GM23338 (cell line): ENCODE measurements around the gene TCF12. TPM values are rescaled to one million over a fixed set of nuclear protein-coding genes. Genes with fewer than 3 reads are reported as not detected.

Source experiments
- ATAC-seq: fragments of 200-7000 bp; cut with Tn5 transposase; 3 replicates; pipeline ENCODE4 v1.9.1; 2020
- DNase-seq: peaks from one replicate; pipeline ENCODE4 v3.0.0-alpha.2; 2015; ENCODE audit warnings: low spot score
- H2AFZ ChIP-seq: fragments of 200-600 bp; sonication (generic); 2 replicates; pipeline ENCODE4 v1.8.0; 2016; ENCODE audit warnings: antibody characterized with exemption, mild to moderate bottlenecking, moderate library complexity
- H3F3A ChIP-seq: fragments of 200-600 bp; sonication (generic); replicated peaks from 2 replicates; pipeline ENCODE4 v1.8.0; 2017; ENCODE audit warnings: antibody characterized with exemption, mixed run types, low read depth
- H3K27ac ChIP-seq: fragments of 200-600 bp; sonication (generic); 2 replicates; pipeline ENCODE4 v1.6.1; 2016; ENCODE audit warnings: low read depth
- H3K27me3 ChIP-seq: fragments of 200-600 bp; sonication (generic); 2 replicates; pipeline ENCODE4 v1.8.0; 2016; ENCODE audit warnings: mild to moderate bottlenecking, mixed run types, moderate library complexity; ENCODE audit not compliant: insufficient read depth
- H3K36me3 ChIP-seq: fragments of 200-600 bp; sonication (generic); 2 replicates; pipeline ENCODE4 v1.8.0; 2016; ENCODE audit warnings: mild to moderate bottlenecking; ENCODE audit not compliant: insufficient read depth
- H3K4me1 ChIP-seq: fragments of 200-600 bp; sonication (generic); 2 replicates; pipeline ENCODE4 v1.8.0; 2016; ENCODE audit warnings: mild to moderate bottlenecking, moderate library complexity; ENCODE audit not compliant: insufficient read depth
- H3K4me2 ChIP-seq: fragments of 200-600 bp; sonication (generic); 2 replicates; pipeline ENCODE4 v1.7.1; 2017; ENCODE audit warnings: mixed run types
- H3K4me3 ChIP-seq: fragments of 200-600 bp; sonication (generic); 2 replicates; pipeline ENCODE4 v1.6.1; 2016; ENCODE audit warnings: mixed run types
- H3K79me2 ChIP-seq: fragments of 200-600 bp; sonication (generic); replicated peaks from 2 replicates; pipeline ENCODE4 v1.8.0; 2017; ENCODE audit warnings: mild to moderate bottlenecking; ENCODE audit not compliant: insufficient read depth
- H3K9me2 ChIP-seq: fragments of 200-600 bp; sonication (generic); 2 replicates; pipeline ENCODE4 v1.8.0; 2017; ENCODE audit not compliant: insufficient read depth
- H4K20me1 ChIP-seq: fragments of 200-600 bp; sonication (generic); replicated peaks from 2 replicates; pipeline ENCODE4 v1.8.0; 2017; ENCODE audit warnings: mild to moderate bottlenecking; ENCODE audit not compliant: insufficient read depth
- H3K27ac Mint-ChIP-seq: 2 replicates; pipeline ENCODE4 v1.8.0; 2020; ENCODE audit warnings: inconsistent platforms, mild to moderate bottlenecking, moderate library complexity, mixed read lengths
- H3K27me3 Mint-ChIP-seq: 3 replicates; pipeline ENCODE4 v1.8.0; 2022; ENCODE audit warnings: low read depth, mild to moderate bottlenecking, moderate library complexity, mixed read lengths, inconsistent platforms; ENCODE audit not compliant: insufficient read depth, poor library complexity
- H3K36me3 Mint-ChIP-seq: 3 replicates; pipeline ENCODE4 v1.8.0; 2021; ENCODE audit warnings: low read depth, mild to moderate bottlenecking, inconsistent platforms, moderate library complexity, mixed read lengths
- H3K4me1 Mint-ChIP-seq: 3 replicates; pipeline ENCODE4 v1.8.0; 2020; ENCODE audit warnings: mild to moderate bottlenecking, inconsistent platforms, mixed read lengths
- H3K4me3 Mint-ChIP-seq: 3 replicates; pipeline ENCODE4 v1.8.0; 2021; ENCODE audit warnings: moderate library complexity, mild to moderate bottlenecking, inconsistent platforms, mixed read lengths
- H3K9me3 Mint-ChIP-seq: 3 replicates; pipeline ENCODE4 v1.8.0; 2020; ENCODE audit warnings: moderate library complexity, mild to moderate bottlenecking, inconsistent platforms, mixed read lengths
- CREB1 ChIP-seq: fragments of 250-450 bp; sonication (Bioruptor Pico); IDR thresholded peaks from 2 replicates; pipeline ENCODE4 v1.5.0; 2020; ENCODE audit warnings: low read depth, mild to moderate bottlenecking, moderate library complexity
- JUNB ChIP-seq: IDR thresholded peaks from one replicate; pipeline ENCODE4 v1.6.1; 2016; ENCODE audit warnings: antibody characterized with exemption; ENCODE audit not compliant: unreplicated experiment
- NANOG ChIP-seq: IDR thresholded peaks from 2 replicates; pipeline ENCODE4 v1.6.1; 2016; ENCODE audit warnings: antibody characterized with exemption, borderline replicate concordance
- REST ChIP-seq: IDR thresholded peaks from one replicate; pipeline ENCODE4 v1.6.1; 2018; ENCODE audit warnings: antibody characterized with exemption; ENCODE audit not compliant: unreplicated experiment
- STAT1 ChIP-seq: IDR thresholded peaks from one replicate; pipeline ENCODE4 v1.6.1; 2016; ENCODE audit warnings: antibody characterized with exemption; ENCODE audit not compliant: unreplicated experiment
- ZNF462 ChIP-seq: fragments of 250-450 bp; sonication (Bioruptor Pico); IDR thresholded peaks from 2 replicates; pipeline ENCODE4 v1.5.0; 2020; ENCODE audit warnings: mild to moderate bottlenecking, moderate library complexity
- polyA plus RNA-seq: library from polyadenylated mRNA; unstranded; fragments of >200 nt; fragmentation: Nextera tagmentation; extraction: Ambion mirVana; gene quantifications from 2 replicates; pipeline ENCODE4 v1.2.1, GENCODE V29; 2016
- total RNA-seq: library from RNA; depleted of rRNA; stranded (reverse); fragments of >200 nt; shearing (Covaris generic); gene quantifications from 2 replicates; pipeline ENCODE4 v1.2.3, GENCODE V29; 2014

The TCF12 gene
- total and polyA plus RNA-seq, 2 experiments from 2014 or later = 27.6 to 104 TPM

GRCh38 chr15:57297630-57298029, 379.2 kb downstream of the TCF12 start (continued):
- TF ChIP-seq ZNF462 = no peak
- no peak for TF ChIP-seq REST
- TF ChIP-seq JUNB = no peak
- no peak for TF ChIP-seq STAT1

GRCh38 chr15:57298204-57298603, 379.8 kb downstream of the TCF12 start:
- H3K27ac Mint-ChIP-seq = no peak overlapping the region
- no peak for TF ChIP-seq NANOG
- no peak for TF ChIP-seq REST
- no peak for TF ChIP-seq JUNB
- TF ChIP-seq CREB1 = no peak

More at GRCh38 chr15:57298204-57298603, 379.8 kb downstream of the TCF12 start:
- H3K27me3 Mint-ChIP-seq = peaks cover 27% of the 10 kb centered on the region
- peaks cover 28% of the 10 kb centered on the region for H3K4me1 Mint-ChIP-seq
- Histone ChIP-seq H2AFZ (no peak overlapping the region), H3K79me2 (no peaks in the 10 kb centered on the region), H3K36me3 (no peaks in the 10 kb centered on the region), H3K27ac (no peak overlapping the region), H3K4me1 (peaks cover 13% of the 10 kb centered on the region; the same call in 1 of the 2 replicates), H3K4me3 (no peak overlapping the region), H3K9me2 (peaks cover 5% of the 10 kb centered on the region; the same call in 1 of the 2 replicates), H4K20me1 (no peaks in the 10 kb centered on the region), H3K4me2 (no peak overlapping the region), H3K27me3 (no peaks in the 10 kb centered on the region), H3F3A (no peaks in the 10 kb centered on the region)
- no peak overlapping the region for H3K4me3 Mint-ChIP-seq
- ATAC-seq = no peak
- H3K36me3 Mint-ChIP-seq = peaks cover 2% of the 10 kb centered on the region; the same call in 1 of the 3 replicates
- no peak for DNase-seq
- no peaks in the 10 kb centered on the region; the same call in 2 of the 3 replicates for H3K9me3 Mint-ChIP-seq
